ENCODE data around the gene ACVR1.
"Not testable (repeated sequence)": the region's sequence is repeated elsewhere in the genome, so short reads cannot be mapped to it uniquely, and the experiment has no call there.

Gene ACVR1

GRCh38 chr2:157849591-157849990 lies 26.5 kb downstream of the ACVR1 start:
- DNase-seq, result no peak

GRCh38 chr2:157848213-157848612 lies 27.9 kb downstream of the ACVR1 start:
- no peak for DNase-seq

DNA sequence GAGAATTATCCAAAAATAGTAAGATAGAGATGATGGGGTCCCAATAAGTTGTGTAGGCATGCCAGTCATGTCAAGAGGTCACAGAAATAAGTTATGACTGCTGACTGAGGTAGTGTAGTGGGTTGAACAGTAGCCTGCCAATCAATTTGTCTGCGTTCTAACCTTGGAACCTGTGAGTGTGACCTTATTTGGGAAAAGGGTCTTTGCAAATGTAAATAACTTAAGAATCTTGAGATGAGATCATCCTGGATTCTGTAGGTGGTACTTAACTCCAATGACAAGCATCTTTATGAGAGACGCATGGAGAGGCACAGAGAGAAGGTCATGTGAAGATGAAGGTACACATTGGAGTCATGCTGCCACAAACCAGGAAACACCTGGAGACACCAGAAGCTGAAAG lies 31.0 kb downstream of the ACVR1 start:
- no peak for DNase-seq

DNA sequence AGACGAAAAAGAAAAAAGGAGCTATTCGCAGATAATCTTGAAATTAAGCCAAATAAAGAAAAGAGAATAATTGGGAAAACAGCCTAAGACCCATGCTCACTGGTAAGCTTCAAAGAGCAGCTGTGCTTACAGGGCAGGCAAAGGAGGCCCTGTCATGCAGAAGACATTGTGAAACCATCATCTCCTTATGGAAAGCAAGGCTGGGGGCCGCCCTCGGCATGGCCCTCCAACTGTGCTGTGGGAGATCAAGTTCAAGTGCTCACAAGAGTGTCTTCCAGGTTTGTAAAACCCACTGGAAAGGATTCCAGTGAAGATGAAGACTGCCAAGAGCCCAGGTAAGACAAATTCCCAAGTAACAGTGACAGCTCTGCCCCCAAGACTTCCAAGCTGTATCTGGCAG lies 32.2 kb downstream of the ACVR1 start:
- DNase-seq, result no peak

DNA sequence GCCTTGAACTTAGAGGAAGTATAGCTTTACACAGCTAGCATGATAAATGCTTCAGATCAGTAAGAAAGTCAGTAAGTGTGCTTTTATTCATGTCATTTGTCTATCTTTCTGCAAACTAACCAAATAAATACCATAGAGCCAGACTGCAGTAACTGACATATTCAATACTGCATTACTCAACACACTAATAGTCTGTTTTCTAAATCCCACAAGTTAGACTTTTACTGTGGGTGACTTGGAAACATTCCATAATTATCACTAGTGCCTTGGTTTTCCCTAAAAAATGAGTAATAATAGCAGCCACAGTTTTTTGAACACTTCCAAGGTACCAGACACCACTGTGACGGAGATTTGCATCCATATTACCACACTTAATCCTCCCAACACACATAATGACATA lies 33.0 kb downstream of the ACVR1 start:
- DNase-seq, result no peak

- DNase-seq, result no peak
These were observed 33.8 kb downstream of the ACVR1 start for GRCh38 chr2:157842106-157842879.

GRCh38 chr2:157841485-157841884 lies 34.6 kb downstream of the ACVR1 start:
- DNase-seq, result no peak

DNA sequence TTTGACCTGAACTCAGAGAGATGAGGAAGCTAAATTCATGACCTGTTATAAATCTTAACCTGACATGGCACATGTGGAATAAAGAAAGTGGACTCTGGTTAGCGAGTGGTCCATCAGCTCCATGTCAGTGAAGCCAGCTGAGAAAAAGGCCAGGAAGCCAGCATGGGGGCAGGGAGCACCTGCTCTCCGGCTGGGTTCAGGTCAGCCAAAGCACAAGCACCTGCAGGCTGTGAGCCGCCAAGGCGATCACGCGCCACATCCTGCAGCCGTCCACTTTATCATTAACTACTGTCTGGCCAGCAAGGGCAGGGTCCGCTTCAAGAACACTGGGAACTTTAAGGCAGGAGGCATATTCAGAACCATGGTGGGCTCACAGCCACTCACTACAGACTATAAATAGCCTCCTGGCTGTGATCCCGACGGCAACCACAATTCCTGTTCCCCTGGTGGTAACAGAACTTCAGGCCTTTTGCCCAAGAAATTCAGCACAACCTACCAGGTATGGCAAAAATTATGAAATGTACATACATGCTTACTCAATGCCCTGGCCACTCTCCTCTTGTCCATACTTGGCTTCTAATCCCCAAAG lies 35.5 kb downstream of the ACVR1 start:
- peak; percentile 20 for DNase-seq

- no peak for DNase-seq
These were observed 36.3 kb downstream of the ACVR1 start for GRCh38 chr2:157839822-157840221.

DNA sequence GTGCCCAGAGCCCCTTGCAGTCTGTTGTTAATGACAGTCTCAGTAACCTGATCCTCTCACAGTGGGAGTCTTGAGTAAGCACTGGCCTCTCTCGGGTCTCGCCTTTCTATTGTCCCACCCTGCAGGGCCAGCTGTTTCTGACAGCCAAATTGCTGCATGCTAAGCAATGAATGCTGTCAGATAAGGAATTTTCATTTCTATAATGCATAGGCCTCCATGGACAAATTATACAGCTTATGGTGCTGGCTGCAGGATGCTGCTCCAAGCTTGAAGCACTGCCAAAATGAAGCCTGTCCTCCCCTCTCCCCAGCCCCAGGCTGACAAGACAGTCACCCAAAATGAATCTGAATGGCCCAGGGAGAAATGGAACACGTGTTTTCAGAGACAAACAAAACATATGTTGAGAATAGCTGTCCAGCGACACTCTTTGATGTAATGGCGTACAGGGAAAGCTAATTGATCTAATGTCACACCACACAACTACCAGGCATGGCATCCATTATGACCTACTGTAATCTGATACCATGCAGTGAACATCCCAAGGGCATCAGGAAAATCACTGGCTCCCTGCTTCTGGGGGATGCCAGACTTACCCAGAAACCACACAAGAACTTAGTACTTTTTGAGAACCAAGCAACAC lies 36.8 kb downstream of the ACVR1 start:
- peak; percentile 84 for DNase-seq

DNA sequence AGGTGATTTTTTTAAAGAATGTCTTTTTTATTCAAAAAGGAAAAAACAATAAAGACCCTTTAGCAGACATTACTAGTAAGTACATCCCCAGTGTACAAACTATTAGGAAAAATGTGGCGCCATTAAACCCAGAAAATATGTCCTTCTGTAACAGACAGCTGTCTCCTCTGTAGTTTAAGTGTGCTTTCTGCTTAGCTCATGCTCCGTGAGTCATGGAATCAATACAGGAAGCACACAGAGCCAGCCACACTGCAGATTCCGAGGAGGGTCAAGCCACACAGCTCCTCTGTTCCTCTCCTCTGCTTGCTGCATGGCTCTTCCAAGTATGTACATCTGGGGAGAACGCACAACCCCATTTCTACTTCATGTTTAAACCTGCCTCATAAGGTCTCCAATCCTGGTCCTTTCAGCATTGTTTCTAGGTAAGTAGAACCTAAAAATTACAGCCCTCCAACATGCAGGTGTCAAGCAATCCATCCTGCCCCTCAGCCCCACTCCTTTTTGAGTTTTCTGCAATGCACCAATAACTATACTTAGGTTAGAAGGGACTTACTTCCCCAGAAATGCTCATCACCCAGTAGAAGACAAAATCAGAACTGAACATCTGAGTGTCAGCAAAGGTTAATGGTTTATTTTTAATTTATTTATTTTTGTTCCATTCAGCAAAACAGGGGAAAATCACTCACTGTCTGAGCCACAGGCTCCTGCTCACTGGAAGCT lies 37.5 kb downstream of the ACVR1 start:
- peak; percentile 66 for DNase-seq

GRCh38 chr2:157837851-157838441 lies 38.2 kb downstream of the ACVR1 start:
- DNase-seq, result peak; percentile 67

DNA sequence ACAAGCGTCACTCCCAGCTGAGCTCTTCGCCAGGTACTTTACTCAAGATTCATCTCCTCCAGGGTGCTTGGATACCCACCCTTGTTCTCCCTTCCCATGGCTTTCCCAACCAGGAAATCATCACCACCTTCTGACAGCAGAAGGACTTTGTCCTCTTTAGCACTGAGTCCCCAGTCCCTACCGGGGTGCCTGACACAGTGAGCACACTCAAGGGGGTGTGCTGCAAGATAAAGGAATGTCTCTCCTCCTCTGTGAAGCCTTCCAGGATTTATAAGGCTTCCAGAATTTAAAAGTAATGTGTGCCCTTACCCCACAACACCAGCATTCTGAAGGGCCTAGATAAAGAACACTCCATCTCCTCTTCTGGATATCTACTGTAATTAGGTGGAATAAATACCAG lies 39.6 kb downstream of the ACVR1 start:
- no peak for DNase-seq

DNA sequence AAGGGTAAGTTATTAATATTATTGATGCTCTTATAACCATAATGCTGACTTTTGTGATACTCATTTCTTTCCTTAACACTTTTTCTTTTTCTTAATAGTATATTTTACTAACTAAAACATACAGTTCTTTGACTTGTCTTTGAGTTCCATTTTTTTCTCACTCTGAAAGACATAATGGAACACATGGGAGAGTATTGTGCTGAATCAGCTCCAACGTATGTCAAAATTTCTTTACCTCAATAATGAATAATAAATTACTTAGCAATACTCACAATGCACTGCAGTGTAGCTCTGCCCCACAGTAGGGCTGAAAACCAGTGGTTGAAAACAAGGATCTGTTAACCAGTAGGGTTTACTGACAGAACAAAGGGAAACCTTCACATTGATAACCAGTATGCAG lies 40.7 kb downstream of the ACVR1 start:
- DNase-seq, result no peak

DNA sequence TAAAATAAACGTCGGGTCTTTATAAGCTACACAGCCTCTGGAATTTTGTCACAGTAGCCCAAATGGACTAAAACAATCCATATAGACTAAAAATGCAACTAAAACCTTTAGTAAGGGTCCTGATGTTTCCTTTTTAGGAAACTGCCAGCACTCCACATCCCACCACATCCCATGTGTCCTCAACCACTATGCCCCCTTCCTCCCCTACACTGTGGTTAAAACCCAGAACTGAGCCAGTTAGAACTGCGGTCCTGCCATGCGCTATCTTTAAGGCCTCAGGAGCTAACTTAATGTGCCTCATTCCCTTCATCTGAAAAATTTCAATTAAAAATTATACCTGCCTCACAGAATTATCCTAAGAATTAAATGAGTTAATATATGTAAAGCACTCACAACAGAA lies 41.1 kb downstream of the ACVR1 start:
- DNase-seq, result no peak

DNA sequence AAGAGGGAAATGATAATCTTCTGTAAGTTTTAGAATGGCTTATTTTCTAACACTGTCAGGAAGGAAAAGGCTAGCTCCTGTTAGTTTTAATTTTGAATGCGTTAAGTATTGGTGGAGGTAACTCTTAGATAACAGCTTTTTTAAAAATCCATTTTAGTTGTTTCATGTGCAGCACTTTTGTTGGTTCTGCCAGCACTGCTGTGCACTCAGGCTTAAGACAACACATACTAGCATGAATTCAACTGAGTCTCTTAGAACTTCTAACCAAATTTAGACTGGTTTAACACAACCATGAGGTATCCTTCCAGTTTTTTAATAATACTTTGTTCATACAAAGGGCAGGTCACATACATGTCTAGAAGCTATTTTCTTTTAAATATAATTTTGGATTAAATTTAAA lies 42.4 kb downstream of the ACVR1 start:
- DNase-seq, result no peak

DNA sequence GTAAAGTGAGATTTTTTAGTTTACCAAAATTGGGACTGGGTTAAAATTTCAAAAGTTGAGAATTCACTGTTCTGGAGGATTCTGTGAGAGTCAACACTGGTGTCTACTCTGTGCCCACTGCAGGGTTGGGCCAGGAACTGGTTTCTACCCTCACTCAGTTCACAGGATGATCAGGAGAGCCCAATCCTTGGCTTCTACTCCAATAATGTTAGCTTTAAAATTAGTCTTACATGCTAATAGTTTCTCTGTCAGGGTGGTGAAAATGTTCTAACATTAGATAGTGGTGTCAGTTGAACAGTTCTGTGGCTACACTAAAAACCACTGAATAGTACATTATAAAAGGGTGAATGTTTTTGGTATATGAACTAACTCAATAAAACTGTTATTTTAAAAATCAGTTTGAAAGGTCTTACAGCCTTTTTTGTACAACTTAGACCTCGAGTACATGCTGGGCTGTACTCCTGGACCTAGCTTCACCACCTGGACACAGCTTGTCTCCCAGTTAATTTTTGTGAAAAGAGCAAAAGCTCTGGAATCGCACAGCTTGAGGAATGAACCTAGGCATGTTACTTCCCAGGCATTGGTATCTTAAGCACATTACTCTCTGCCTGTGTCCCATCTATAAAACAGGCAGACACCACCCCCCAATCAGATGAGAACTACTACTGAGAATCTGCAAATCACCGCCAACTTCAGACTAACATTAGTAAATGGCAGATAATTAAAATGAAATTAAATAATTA lies 44.4 kb downstream of the ACVR1 start:
- DNase-seq, result no peak

DNA sequence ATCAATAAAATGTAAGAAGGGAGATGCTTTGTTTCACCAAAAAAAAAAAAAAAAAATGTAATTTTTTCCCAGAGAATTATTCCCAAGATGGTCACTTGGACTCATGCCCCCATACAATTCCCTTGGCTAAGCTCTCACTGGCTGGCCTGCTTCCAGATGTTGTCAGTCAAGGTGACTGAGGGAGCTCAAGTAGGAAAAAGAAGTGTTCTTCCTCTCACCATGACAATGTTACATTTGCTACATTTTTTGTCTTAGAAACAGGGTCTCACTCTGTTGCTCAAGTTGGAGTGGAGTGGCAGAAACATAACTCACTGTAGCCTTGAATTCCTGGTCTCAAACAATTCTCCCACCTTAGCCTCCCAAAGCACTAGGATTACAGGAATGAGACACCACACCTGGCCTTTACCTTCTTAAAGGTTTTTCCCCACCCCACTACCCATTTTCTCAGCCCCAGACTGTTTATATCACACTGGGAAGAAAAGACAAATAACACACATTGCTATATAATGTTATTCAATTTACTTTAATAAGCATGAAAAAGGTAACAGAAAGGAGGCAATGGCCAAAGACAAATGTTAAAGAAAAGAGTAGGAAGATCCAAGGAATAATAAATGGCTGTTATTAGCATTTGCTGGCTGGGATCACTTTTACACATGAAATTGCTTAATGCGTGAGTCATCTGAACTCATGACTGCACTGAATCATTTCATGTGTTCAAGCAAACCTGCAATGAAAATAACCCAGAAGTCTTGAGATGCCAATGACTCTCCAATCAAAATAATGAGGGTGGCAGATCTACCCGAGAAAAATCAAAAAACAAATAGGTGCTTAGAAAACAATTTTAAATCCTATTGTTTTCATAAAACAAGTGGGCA lies 45.2 kb downstream of the ACVR1 start:
- no peak for DNase-seq

DNA sequence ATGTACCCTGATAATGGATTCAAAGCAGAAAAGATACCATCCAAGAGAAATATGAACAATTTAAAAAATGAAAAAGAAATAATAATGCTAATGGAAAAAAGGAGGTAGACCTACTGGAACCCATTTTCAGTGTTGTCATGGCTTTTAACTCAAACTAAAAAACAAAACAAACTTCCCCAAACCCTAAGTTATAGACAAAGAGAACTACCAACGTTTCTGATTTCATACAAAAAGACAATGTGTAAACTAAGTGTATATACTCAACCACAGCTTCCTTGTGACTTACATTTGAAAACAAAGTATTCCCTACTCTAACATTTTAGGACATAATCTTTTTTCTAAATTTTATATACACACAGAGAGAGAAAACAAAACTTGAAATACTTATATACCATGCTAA lies 45.9 kb downstream of the ACVR1 start:
- no peak for DNase-seq

DNA sequence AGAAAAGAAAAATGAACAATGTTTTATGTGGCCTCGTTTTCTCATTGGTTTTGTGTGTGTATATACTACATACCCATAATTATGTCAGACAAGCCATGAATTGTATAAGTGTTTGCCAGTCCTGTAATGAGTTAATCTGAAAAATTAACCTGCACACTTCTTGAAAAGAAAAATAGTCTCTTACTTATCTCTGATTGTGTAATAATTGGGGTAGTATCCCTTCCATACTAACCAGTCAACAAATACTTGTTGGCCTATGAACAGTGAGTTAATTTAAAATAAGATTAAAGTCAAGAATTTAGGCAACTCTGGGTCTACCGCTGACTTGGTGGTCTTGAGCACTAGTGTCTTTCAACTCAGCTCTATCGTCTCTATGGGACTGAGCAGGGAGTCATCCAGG lies 48.8 kb downstream of the ACVR1 start:
- DNase-seq, result no peak

- not testable (repeated sequence) for DNase-seq
These were observed 49.5 kb downstream of the ACVR1 start for GRCh38 chr2:157826644-157827043.

DNA sequence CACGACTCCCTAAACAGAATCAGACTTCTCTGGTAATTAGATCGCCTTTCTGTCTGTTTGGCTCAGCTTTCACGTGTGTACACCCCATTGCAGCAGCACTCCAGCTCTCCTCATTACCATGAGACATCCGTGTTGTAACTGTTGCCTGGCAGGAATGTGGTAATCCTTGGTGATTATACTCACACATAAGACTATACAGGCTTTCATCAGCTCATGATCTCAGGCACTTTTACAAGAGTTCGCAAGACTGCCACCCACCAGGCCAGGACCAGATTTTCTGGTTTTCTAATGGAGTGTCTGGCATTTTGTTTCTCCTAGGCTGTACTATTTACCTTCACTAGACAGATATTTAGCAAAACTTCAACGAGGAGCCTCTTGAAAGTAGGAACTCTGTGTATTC lies 50.2 kb downstream of the ACVR1 start:
- no peak for DNase-seq
